Right ventricle myocardium inferior (tissue), 1 donor: Measurements from ENCODE around the gene PPIL3. TPM values are rescaled to one million over a fixed set of nuclear protein-coding genes. Genes with fewer than 3 reads are reported as not detected.

ENCODE experiments used
- ATAC-seq: fragments of 200-7000 bp; cut with Tn5 transposase; one replicate; pipeline ENCODE4 v1.9.1; 2020; ENCODE audit warnings: mild to moderate bottlenecking, moderate library complexity
- DNase-seq: peaks from one replicate; pipeline ENCODE4 v3.0.0; 2021; ENCODE audit errors: missing footprints
- intact Hi-C: fragments of 100-400 bp; cut with DNase I; formaldehyde crosslinking; loops from one replicate; pipeline ENCODE4 v1.11.0; 2022
- total RNA-seq: library from RNA; stranded (reverse); fragmentation: NEBNext Ultra II Directional; extraction: Animal tissue kit (Norgen Biotek cat#: 25700); gene quantifications from one replicate; pipeline ENCODE4 v1.2.1, GENCODE V29; 2021
- donor health status: DM: no; HTN: yes; CAD: no; lungs with severe emphysema.

The PPIL3 gene
- total RNA-seq, 1 donor from 2014 or later, result 21.1 TPM

GRCh38 chr2:200828572-200829257, 60.2 kb downstream of the PPIL3 start:
- intact Hi-C loops, result no loop called here
- DNase-seq (no peak), ATAC-seq (no peak)

- no peak for ATAC-seq
- intact Hi-C loops, result no loop called here
- DNase-seq, result no peak
These were observed 60.8 kb downstream of the PPIL3 start for GRCh38 chr2:200828104-200828503.

GRCh38 chr2:200821686-200822245, 67.1 kb downstream of the PPIL3 start:
- intact Hi-C loops, result no loop called here
- DNase-seq, result no peak
- no peak for ATAC-seq

Other genes with a start within 250 kb of the PPIL3 start
- gene BZW1, start 77.2 kb downstream of the PPIL3 start, total RNA-seq, result 80.4 TPM
- gene CLK1, start 24.4 kb downstream of the PPIL3 start, total RNA-seq, result 46.3 TPM
- 17.1 TPM for gene NIF3L1, start 294 bp upstream of the PPIL3 start, total RNA-seq
- gene ORC2, start 74.6 kb upstream of the PPIL3 start, total RNA-seq, result 20.3 TPM
- gene HYCC2, start 182.6 kb upstream of the PPIL3 start, total RNA-seq, result 14.5 TPM
- gene NDUFB3, start 182.9 kb upstream of the PPIL3 start, total RNA-seq, result 555 TPM
- 218 TPM for gene CFLAR, start 227.1 kb upstream of the PPIL3 start, total RNA-seq